Hepatocyte (in vitro differentiated cells): ENCODE measurements around the gene TTLL9. TPM values are rescaled to one million over a fixed set of nuclear protein-coding genes. Genes with fewer than 3 reads are reported as not detected.

Experiments
- DNase-seq: peaks from one replicate; pipeline ENCODE4 v3.0.0-alpha.2; 2016; ENCODE audit warnings: low spot score
- H2AFZ ChIP-seq: fragments of 200-600 bp; sonication (generic); 2 replicates; pipeline ENCODE4 v1.6.0; 2016; ENCODE audit warnings: antibody characterized with exemption, mild to moderate bottlenecking
- H3K27ac ChIP-seq: fragments of 200-600 bp; sonication (generic); 2 replicates; pipeline ENCODE4 v1.5.1; 2016; ENCODE audit warnings: mild to moderate bottlenecking
- H3K27me3 ChIP-seq: fragments of 200-600 bp; sonication (generic); 2 replicates; pipeline ENCODE4 v1.6.1; 2016
- H3K36me3 ChIP-seq: fragments of 200-600 bp; sonication (generic); replicated peaks from 2 replicates; pipeline ENCODE4 v1.5.1; 2016; ENCODE audit warnings: low read depth; ENCODE audit not compliant: insufficient read depth
- H3K4me1 ChIP-seq: fragments of 200-600 bp; sonication (generic); 2 replicates; pipeline ENCODE4 v1.5.1; 2016; ENCODE audit warnings: mild to moderate bottlenecking, moderate library complexity; ENCODE audit not compliant: insufficient read depth
- H3K4me2 ChIP-seq: fragments of 200-600 bp; sonication (generic); 2 replicates; pipeline ENCODE4 v1.6.0; 2016
- H3K4me3 ChIP-seq: fragments of 200-600 bp; sonication (generic); 2 replicates; pipeline ENCODE4 v1.5.1; 2016; ENCODE audit warnings: mild to moderate bottlenecking
- H3K79me2 ChIP-seq: fragments of 200-600 bp; sonication (generic); 2 replicates; pipeline ENCODE4 v1.6.0; 2017; ENCODE audit warnings: mild to moderate bottlenecking
- H3K9me2 ChIP-seq: fragments of 200-600 bp; sonication (generic); replicated peaks from 2 replicates; pipeline ENCODE4 v1.6.0; 2017; ENCODE audit warnings: mild to moderate bottlenecking; ENCODE audit not compliant: insufficient read depth
- H3K9me3 ChIP-seq: fragments of 200-600 bp; sonication (generic); 2 replicates; pipeline ENCODE4 v1.5.1; 2016; ENCODE audit warnings: low read depth, mild to moderate bottlenecking
- H4K20me1 ChIP-seq: fragments of 200-600 bp; sonication (generic); 2 replicates; pipeline ENCODE4 v1.6.0; 2016; ENCODE audit warnings: mild to moderate bottlenecking; ENCODE audit not compliant: insufficient read depth, poor library complexity, severe bottlenecking
- EZH2 ChIP-seq: fragments of 200-600 bp; sonication (generic); IDR thresholded peaks from 2 replicates; pipeline ENCODE4 v1.6.1; 2016; ENCODE audit warnings: antibody characterized with exemption, mild to moderate bottlenecking, borderline replicate concordance
- EZH2phosphoT487 ChIP-seq: fragments of 200-600 bp; sonication (generic); IDR thresholded peaks from one replicate; pipeline ENCODE4 v1.6.1; 2018; ENCODE audit warnings: antibody characterized with exemption, mild to moderate bottlenecking, low read depth, moderate library complexity; ENCODE audit not compliant: unreplicated experiment, severe bottlenecking
- WGBS: methylation state at CpG from one replicate; pipeline ENCODE4 v1.1.6; 2016; ENCODE audit warnings: low lambda C conversion rate; ENCODE audit errors: missing lambda C conversion rate; 5-methylcytosine and 5-hydroxymethylcytosine counted together
- polyA plus RNA-seq: library from polyadenylated mRNA; unstranded; fragments of >200 nt; fragmentation: Nextera tagmentation; extraction: Ambion mirVana; gene quantifications from 2 replicates; pipeline ENCODE4 v1.2.1, GENCODE V29; 2016
- total RNA-seq: library from RNA; depleted of rRNA; stranded (reverse); fragments of >200 nt; gene quantifications from 2 replicates; pipeline ENCODE4 v1.2.3, GENCODE V29; 2014
- TF ChIP-seq, protein P1 (sequence below): fragments of 200-600 bp; sonication (generic); IDR thresholded peaks from 2 replicates; pipeline ENCODE4 v1.5.1; 2016; ENCODE audit warnings: antibody characterized with exemption, mild to moderate bottlenecking; ENCODE audit not compliant: poor library complexity

The TTLL9 gene
- total and polyA plus RNA-seq, 2 experiments from 2014 or later: 0.18 TPM; not detected in 1

GRCh38 chr20:31843881-31844280 lies 26.6 kb upstream of the TTLL9 start:
- no peaks in the 10 kb centered on the region for H3K79me2 ChIP-seq
- H4K20me1 ChIP-seq: no peaks in the 10 kb centered on the region
- no peaks in the 10 kb centered on the region for H3K9me2 ChIP-seq
- peaks cover 15% of the 10 kb centered on the region for H3K27me3 ChIP-seq
- no peak for TF ChIP-seq EZH2phosphoT487
- TF ChIP-seq, protein P1, sequence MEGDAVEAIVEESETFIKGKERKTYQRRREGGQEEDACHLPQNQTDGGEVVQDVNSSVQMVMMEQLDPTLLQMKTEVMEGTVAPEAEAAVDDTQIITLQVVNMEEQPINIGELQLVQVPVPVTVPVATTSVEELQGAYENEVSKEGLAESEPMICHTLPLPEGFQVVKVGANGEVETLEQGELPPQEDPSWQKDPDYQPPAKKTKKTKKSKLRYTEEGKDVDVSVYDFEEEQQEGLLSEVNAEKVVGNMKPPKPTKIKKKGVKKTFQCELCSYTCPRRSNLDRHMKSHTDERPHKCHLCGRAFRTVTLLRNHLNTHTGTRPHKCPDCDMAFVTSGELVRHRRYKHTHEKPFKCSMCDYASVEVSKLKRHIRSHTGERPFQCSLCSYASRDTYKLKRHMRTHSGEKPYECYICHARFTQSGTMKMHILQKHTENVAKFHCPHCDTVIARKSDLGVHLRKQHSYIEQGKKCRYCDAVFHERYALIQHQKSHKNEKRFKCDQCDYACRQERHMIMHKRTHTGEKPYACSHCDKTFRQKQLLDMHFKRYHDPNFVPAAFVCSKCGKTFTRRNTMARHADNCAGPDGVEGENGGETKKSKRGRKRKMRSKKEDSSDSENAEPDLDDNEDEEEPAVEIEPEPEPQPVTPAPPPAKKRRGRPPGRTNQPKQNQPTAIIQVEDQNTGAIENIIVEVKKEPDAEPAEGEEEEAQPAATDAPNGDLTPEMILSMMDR: no peak
- no peak for TF ChIP-seq EZH2
- peaks cover 34% of the 10 kb centered on the region for H3K4me1 ChIP-seq
- H3K9me3 ChIP-seq: no peaks in the 10 kb centered on the region
- WGBS: 95% methylated on average over 5 of the region's 5 CpGs
- H3K27ac ChIP-seq: no peak overlapping the region
- DNase-seq: no peak
- H3K4me3 ChIP-seq: no peak overlapping the region
- H3K36me3 ChIP-seq: no peaks in the 10 kb centered on the region
- no peak overlapping the region for H3K4me2 ChIP-seq
- no peak overlapping the region for H2AFZ ChIP-seq

GRCh38 chr20:31844737-31845299 lies 25.6 kb upstream of the TTLL9 start:
- peaks cover 34% of the 10 kb centered on the region for H3K4me1 ChIP-seq
- H3K79me2 ChIP-seq: no peaks in the 10 kb centered on the region
- no peak overlapping the region for H3K27ac ChIP-seq
- TF ChIP-seq EZH2: no peak
- no peak for TF ChIP-seq EZH2phosphoT487
- TF ChIP-seq, protein P1: no peak
- H3K27me3 ChIP-seq: peaks cover 25% of the 10 kb centered on the region
- H3K9me2 ChIP-seq: no peaks in the 10 kb centered on the region
- DNase-seq: no peak
- no peaks in the 10 kb centered on the region for H4K20me1 ChIP-seq
- H3K4me3 ChIP-seq: no peak overlapping the region
- no peaks in the 10 kb centered on the region for H3K36me3 ChIP-seq
- no peak overlapping the region for H3K4me2 ChIP-seq
- 94% methylated on average over 28 of the region's 28 CpGs for WGBS
- no peaks in the 10 kb centered on the region for H3K9me3 ChIP-seq
- no peak overlapping the region for H2AFZ ChIP-seq

GRCh38 chr20:31845300-31845863 lies 25.1 kb upstream of the TTLL9 start, which contains the start of gene FOXS1:
TSS of gene FOXS1 (minus strand) at chr20:31845604. CDS start at chr20:31845542, 62 bp downstream.
- Histone ChIP-seq H3K9me2 (no peaks in the 10 kb centered on the region), H3K36me3 (no peaks in the 10 kb centered on the region), H3K4me1 (peaks cover 34% of the 10 kb centered on the region), H2AFZ (no peak within 1 kb of the TSS), H3K4me2 (no peak within 1 kb of the TSS), H3K79me2 (no peaks in the 10 kb centered on the region), H3K9me3 (no peaks in the 10 kb centered on the region), H3K27me3 (peaks cover 30% of the 10 kb centered on the region), H3K4me3 (no peak within 1 kb of the TSS), H4K20me1 (no peaks in the 10 kb centered on the region), H3K27ac (no peak within 1 kb of the TSS)
- no peak for DNase-seq
- no peak for TF ChIP-seq EZH2phosphoT487
- TF ChIP-seq, protein P1: no peak
- TF ChIP-seq EZH2: no peak
- WGBS: 73% methylated on average over 21 of the region's 21 CpGs
